ENCODE results near the gene CFAP126.
A peak's percentile ranks its signal among the peaks of the same experiment; 100 is the strongest.
"Not testable (repeated sequence)": the region's sequence is repeated elsewhere in the genome, so short reads cannot be mapped to it uniquely, and the experiment has no call there.

Gene CFAP126

DNA sequence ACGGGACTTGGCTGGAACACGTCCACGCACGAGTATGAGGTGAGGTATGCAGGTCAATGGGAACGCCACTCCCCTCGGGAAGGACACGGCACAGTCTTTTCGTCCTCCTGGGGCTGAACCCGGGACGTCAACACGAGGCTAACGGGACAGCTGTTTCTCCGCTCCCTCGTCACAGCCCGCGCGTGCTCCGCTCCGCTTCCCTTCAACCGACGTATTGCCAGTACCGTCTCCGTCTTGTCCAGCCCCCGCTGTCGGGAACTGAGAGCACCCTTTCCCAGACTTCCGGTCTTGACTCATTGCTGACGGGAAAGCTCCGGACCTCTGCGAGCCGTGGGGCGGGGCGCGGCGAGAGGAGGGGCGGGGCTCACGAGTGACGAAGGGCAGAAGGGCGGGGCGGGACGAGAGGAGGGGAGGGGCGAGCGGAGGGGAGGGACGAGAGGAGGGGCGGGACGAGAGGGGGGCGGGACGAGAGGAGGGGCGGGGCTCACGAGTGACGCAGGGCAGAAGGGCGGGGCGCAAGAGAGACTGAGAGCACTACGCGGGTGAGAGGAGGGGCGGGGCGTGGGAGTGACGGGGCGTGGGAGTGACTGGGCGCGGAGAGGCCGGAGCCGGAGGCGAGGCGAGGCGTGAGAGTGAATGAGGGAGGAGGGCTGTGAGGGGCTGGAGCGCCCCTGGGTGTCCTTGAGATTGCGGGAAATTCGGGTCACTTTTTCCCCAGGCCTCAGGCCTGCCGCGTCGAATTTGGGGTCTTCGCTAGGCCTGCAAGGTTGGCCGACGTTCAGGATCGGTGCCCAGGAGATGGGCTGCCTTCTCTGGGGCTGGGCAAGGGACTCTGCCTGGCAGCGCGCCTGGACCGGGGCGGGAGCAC is 22.2 kb upstream of the CFAP126 start:
- peaks cover 22% of the 10 kb centered on the region for H3K4me1 ChIP-seq (ENCODE audit: insufficient read depth, low read length)
- no peaks in the 10 kb centered on the region for H3K27me3 ChIP-seq (ENCODE audit: insufficient read depth, low read length, poor library complexity)
- no peak for TF ChIP-seq EZH2 (IDR thresholded peaks at IDR 0.05; ENCODE audit: borderline replicate concordance, low read depth, low read length, severe bottlenecking)
- TF ChIP-seq, protein P1, sequence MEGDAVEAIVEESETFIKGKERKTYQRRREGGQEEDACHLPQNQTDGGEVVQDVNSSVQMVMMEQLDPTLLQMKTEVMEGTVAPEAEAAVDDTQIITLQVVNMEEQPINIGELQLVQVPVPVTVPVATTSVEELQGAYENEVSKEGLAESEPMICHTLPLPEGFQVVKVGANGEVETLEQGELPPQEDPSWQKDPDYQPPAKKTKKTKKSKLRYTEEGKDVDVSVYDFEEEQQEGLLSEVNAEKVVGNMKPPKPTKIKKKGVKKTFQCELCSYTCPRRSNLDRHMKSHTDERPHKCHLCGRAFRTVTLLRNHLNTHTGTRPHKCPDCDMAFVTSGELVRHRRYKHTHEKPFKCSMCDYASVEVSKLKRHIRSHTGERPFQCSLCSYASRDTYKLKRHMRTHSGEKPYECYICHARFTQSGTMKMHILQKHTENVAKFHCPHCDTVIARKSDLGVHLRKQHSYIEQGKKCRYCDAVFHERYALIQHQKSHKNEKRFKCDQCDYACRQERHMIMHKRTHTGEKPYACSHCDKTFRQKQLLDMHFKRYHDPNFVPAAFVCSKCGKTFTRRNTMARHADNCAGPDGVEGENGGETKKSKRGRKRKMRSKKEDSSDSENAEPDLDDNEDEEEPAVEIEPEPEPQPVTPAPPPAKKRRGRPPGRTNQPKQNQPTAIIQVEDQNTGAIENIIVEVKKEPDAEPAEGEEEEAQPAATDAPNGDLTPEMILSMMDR (IDR thresholded peaks at IDR 0.05; ENCODE audit: borderline replicate concordance, extremely low read depth, low read length, poor library complexity, severe bottlenecking), result no peak
- no peaks in the 10 kb centered on the region for H3K9me3 ChIP-seq (ENCODE audit: insufficient read depth, low read length, severe bottlenecking)
- H4K20me1 ChIP-seq (ENCODE audit: insufficient read depth, low read length), result no peaks in the 10 kb centered on the region
- H3K36me3 ChIP-seq (ENCODE audit: insufficient read depth, low read length), result no peaks in the 10 kb centered on the region
- no peaks in the 10 kb centered on the region for H3K79me2 ChIP-seq (ENCODE audit: insufficient read depth, low read length)
- peak overlapping the region; percentile 91 for H3K4me2 ChIP-seq (ENCODE audit: insufficient read depth, low read length)
- peak overlapping the region; percentile 98 for H2AFZ ChIP-seq (ENCODE audit: low read depth, low read length)
- DNase-seq (peak; percentile 91), ATAC-seq (ENCODE audit: insufficient read depth, low read depth) (peak; percentile 87)
- peak overlapping the region; percentile 74 for H3K27ac ChIP-seq (ENCODE audit: low read length)
- peak overlapping the region; percentile 63 to 93; a peak in 3 of 4 replicates for H3K4me3 ChIP-seq (ENCODE audit: low read depth in 1 of 2, low read length in 2 of 2)
- H3K9ac ChIP-seq (ENCODE audit: low read depth, low read length), result peak overlapping the region; percentile 78

DNA sequence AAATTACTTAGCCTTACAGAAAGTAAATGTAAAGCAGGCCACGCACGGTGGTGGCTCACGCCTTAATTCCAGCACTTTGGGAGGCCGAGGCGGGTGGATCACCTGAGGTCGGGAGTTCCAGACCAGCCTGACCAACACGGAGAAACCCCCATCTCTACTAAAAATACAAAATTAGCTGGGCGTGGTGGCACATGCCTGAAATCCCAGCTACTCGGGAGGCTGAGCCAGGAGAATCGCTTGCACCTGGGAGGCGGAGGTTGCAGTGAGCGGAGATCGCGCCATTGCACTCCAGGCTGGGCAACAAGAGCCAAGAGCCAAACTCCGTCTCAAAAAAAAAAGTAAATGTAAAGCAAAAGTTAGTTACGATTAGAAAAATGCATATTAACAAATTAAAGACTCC is 21.5 kb upstream of the CFAP126 start:
- H2AFZ ChIP-seq (ENCODE audit: low read depth, low read length), result peak overlapping the region; percentile 98
- H3K9me3 ChIP-seq (ENCODE audit: insufficient read depth, low read length, severe bottlenecking); H4K20me1 ChIP-seq (ENCODE audit: insufficient read depth, low read length); H3K27me3 ChIP-seq (ENCODE audit: insufficient read depth, low read length, poor library complexity); H3K36me3 ChIP-seq (ENCODE audit: insufficient read depth, low read length); DNase-seq; ATAC-seq (ENCODE audit: insufficient read depth, low read depth); H3K79me2 ChIP-seq (ENCODE audit: insufficient read depth, low read length): not testable (repeated sequence)
- peak overlapping the region; percentile 56 for H3K9ac ChIP-seq (ENCODE audit: low read depth, low read length)
- H3K4me2 ChIP-seq (ENCODE audit: insufficient read depth, low read length), result peak overlapping the region; percentile 91
- peaks cover 22% of the 10 kb centered on the region for H3K4me1 ChIP-seq (ENCODE audit: insufficient read depth, low read length)
- H3K4me3 ChIP-seq (ENCODE audit: low read depth in 1 of 2, low read length in 2 of 2), result peak overlapping the region; percentile 13 to 68; a peak in 3 of 4 replicates
- H3K27ac ChIP-seq (ENCODE audit: low read length), result peak overlapping the region; percentile 74

DNA sequence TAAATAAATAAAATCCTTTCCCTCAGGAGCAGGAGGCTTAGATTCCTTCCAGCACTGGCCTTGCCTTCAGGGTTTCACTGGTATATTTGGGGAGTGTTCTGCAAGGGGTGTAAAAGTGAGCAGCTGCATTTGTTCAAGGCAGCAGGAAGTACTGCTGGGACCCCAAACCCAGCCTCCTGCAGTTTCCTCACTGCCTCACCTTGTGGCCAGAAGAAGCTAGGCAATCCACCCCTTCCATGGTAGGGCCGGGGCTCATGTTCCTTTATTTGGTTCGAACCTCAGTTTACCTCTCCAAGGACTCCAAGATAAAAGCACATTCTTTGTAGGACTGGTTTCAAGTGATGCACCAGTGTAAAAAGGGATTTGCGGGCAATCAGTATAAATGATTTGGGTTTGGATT is 21.0 kb upstream of the CFAP126 start:
- H3K79me2 ChIP-seq (ENCODE audit: insufficient read depth, low read length), result no peaks in the 10 kb centered on the region
- no peak overlapping the region for H3K9ac ChIP-seq (ENCODE audit: low read depth, low read length)
- H3K4me3 ChIP-seq (ENCODE audit: low read depth in 1 of 2, low read length in 2 of 2), result no peak overlapping the region
- H3K27me3 ChIP-seq (ENCODE audit: insufficient read depth, low read length, poor library complexity), result no peaks in the 10 kb centered on the region
- H3K36me3 ChIP-seq (ENCODE audit: insufficient read depth, low read length), result no peaks in the 10 kb centered on the region
- peaks cover 22% of the 10 kb centered on the region for H3K4me1 ChIP-seq (ENCODE audit: insufficient read depth, low read length)
- H3K9me3 ChIP-seq (ENCODE audit: insufficient read depth, low read length, severe bottlenecking), result no peaks in the 10 kb centered on the region
- H2AFZ ChIP-seq (ENCODE audit: low read depth, low read length), result no peak overlapping the region; the same call in 1 of the 2 replicates
- ATAC-seq (ENCODE audit: insufficient read depth, low read depth), result no peak
- TF ChIP-seq EZH2 (IDR thresholded peaks at IDR 0.05; ENCODE audit: borderline replicate concordance, low read depth, low read length, severe bottlenecking), result no peak
- TF ChIP-seq, protein P1 (IDR thresholded peaks at IDR 0.05; ENCODE audit: borderline replicate concordance, extremely low read depth, low read length, poor library complexity, severe bottlenecking), result peak; percentile 39
- H3K4me2 ChIP-seq (ENCODE audit: insufficient read depth, low read length), result 0 out of 2 replicates have a peak overlapping the region, but pooled peaks have one; percentile 91
- H3K27ac ChIP-seq (ENCODE audit: low read length), result no peak overlapping the region
- DNase-seq, result peak; percentile 25
- no peaks in the 10 kb centered on the region for H4K20me1 ChIP-seq (ENCODE audit: insufficient read depth, low read length)

DNA sequence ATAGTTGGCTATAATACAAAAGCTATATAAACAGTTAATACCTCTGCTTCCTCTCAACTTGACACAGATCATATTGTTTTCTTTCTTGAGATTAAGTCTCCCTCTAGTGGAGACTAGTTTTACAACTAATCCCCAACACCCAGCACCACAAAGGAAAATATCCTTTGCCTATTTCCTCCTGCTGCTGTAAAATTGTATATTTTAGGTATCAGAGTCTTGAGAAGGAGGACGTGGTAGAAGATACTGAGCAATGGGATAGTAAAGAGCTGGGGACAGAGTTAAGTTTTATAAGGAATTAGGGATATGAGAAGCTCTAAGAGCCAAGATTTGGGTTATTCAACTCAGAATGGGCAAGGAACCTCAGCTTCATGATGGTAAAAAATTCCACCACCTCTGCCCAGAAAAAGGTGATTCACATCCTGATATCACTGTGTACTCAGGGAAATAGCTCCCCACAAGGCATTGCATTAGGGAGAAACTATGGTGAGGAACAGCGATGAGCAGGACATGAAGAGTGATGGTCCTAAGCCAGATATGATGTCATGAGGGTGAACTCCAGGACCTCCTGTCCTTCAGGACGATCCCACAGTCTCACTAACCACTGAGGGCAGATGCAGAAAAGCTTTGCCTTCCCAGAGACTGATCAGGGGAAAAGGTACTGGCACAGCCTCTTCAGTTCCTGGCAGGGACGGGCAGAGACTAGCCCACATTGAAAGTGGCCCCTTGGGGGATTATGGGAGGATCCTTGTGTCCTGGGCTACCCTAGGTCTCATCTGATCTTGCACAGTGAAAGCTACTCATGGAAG is 14.7 kb upstream of the CFAP126 start:
- no peak overlapping the region for H2AFZ ChIP-seq (ENCODE audit: low read depth, low read length)
- no peak overlapping the region for H3K9ac ChIP-seq (ENCODE audit: low read depth, low read length)
- no peaks in the 10 kb centered on the region for H3K4me1 ChIP-seq (ENCODE audit: insufficient read depth, low read length)
- TF ChIP-seq, protein P1 (IDR thresholded peaks at IDR 0.05; ENCODE audit: borderline replicate concordance, extremely low read depth, low read length, poor library complexity, severe bottlenecking), result peak; percentile 80
- no peak for TF ChIP-seq EZH2 (IDR thresholded peaks at IDR 0.05; ENCODE audit: borderline replicate concordance, low read depth, low read length, severe bottlenecking)
- no peaks in the 10 kb centered on the region for H4K20me1 ChIP-seq (ENCODE audit: insufficient read depth, low read length)
- no peak overlapping the region for H3K4me3 ChIP-seq (ENCODE audit: low read depth in 1 of 2, low read length in 2 of 2)
- H3K36me3 ChIP-seq (ENCODE audit: insufficient read depth, low read length), result no peaks in the 10 kb centered on the region
- ATAC-seq (ENCODE audit: insufficient read depth, low read depth), result peak; percentile 97
- no peaks in the 10 kb centered on the region for H3K79me2 ChIP-seq (ENCODE audit: insufficient read depth, low read length)
- no peak overlapping the region for H3K4me2 ChIP-seq (ENCODE audit: insufficient read depth, low read length)
- no peak overlapping the region for H3K27ac ChIP-seq (ENCODE audit: low read length)
- no peaks in the 10 kb centered on the region for H3K9me3 ChIP-seq (ENCODE audit: insufficient read depth, low read length, severe bottlenecking)
- no peaks in the 10 kb centered on the region for H3K27me3 ChIP-seq (ENCODE audit: insufficient read depth, low read length, poor library complexity)
- no peak for DNase-seq
